VCaP (cell line): ENCODE measurements around the gene PLXNC1.

Source experiments
- H3K27ac ChIP-seq: fragments of 450-650 bp; 2 replicates; pipeline ENCODE4 v1.5.1; 2017
- CTCF ChIP-seq: fragments of 450-650 bp; conservative IDR thresholded peaks from 2 replicates; pipeline ENCODE4 v1.5.1; 2017; ENCODE audit warnings: mild to moderate bottlenecking, moderate library complexity

The PLXNC1 gene

GRCh38 chr12:94192506-94192905, 44.1 kb downstream of the PLXNC1 start:
- no peak for TF ChIP-seq CTCF
- no peak overlapping the region for H3K27ac ChIP-seq

GRCh38 chr12:94193168-94193567, 44.8 kb downstream of the PLXNC1 start:
- no peak for TF ChIP-seq CTCF
- H3K27ac ChIP-seq = no peak overlapping the region

GRCh38 chr12:94195483-94195882, 47.1 kb downstream of the PLXNC1 start:
- no peak overlapping the region for H3K27ac ChIP-seq
- no peak for TF ChIP-seq CTCF

- TF ChIP-seq CTCF = no peak
- no peak overlapping the region for H3K27ac ChIP-seq
Measured at GRCh38 chr12:94198469-94198868, 50.1 kb downstream of the PLXNC1 start.

GRCh38 chr12:94198872-94199271, 50.5 kb downstream of the PLXNC1 start:
- no peak overlapping the region for H3K27ac ChIP-seq
- no peak for TF ChIP-seq CTCF

- H3K27ac ChIP-seq = no peak overlapping the region
- no peak for TF ChIP-seq CTCF
Measured at GRCh38 chr12:94200069-94200468, 51.7 kb downstream of the PLXNC1 start.

GRCh38 chr12:94200695-94201094, 52.3 kb downstream of the PLXNC1 start:
- H3K27ac ChIP-seq = no peak overlapping the region
- TF ChIP-seq CTCF = no peak
